HG02973 (cell line): ENCODE data around the gene RAP1GAP2.
"Not testable (repeated sequence)": the region's sequence is repeated elsewhere in the genome, so short reads cannot be mapped to it uniquely, and the experiment has no call there.

Source experiments
- ATAC-seq: cut with Tn5 transposase; IDR thresholded peaks from one replicate; pipeline ENCODE4 v1.9.1; 2021; ENCODE audit warnings: moderate library complexity; ENCODE audit not compliant: unreplicated experiment

Gene RAP1GAP2

GRCh38 chr17:2796164-2797125 is at the start of gene RAP1GAP2:
TSS of gene RAP1GAP2 (plus strand) at chr17:2796438. CDS start at chr17:2796528, 90 bp downstream.
- ATAC-seq = no peak

- ATAC-seq = no peak
Observed at GRCh38 chr17:2749058-2749783, 47.0 kb upstream of the RAP1GAP2 start, which contains the start of gene CCDC92B. TSS of gene CCDC92B (minus strand) at chr17:2749652. CDS start at chr17:2735145, 14,507 bp downstream.

- no peak for ATAC-seq
Observed at GRCh38 chr17:2749784-2750181, 46.5 kb upstream of the RAP1GAP2 start.

GRCh38 chr17:2750721-2751120 is 45.5 kb upstream of the RAP1GAP2 start:
- ATAC-seq = no peak

- ATAC-seq = no peak
Observed at GRCh38 chr17:2751491-2751890, 44.7 kb upstream of the RAP1GAP2 start.

- no peak for ATAC-seq
Observed at GRCh38 chr17:2755891-2756724, 40.1 kb upstream of the RAP1GAP2 start.

- ATAC-seq = no peak
Observed at GRCh38 chr17:2758870-2759269, 37.4 kb upstream of the RAP1GAP2 start.

- ATAC-seq = no peak
Observed at GRCh38 chr17:2770129-2770528, 26.1 kb upstream of the RAP1GAP2 start.

GRCh38 chr17:2775206-2775605 is 21.0 kb upstream of the RAP1GAP2 start:
- ATAC-seq = no peak

GRCh38 chr17:2776589-2777241 is 19.5 kb upstream of the RAP1GAP2 start:
- no peak for ATAC-seq

- no peak for ATAC-seq
Observed at GRCh38 chr17:2777242-2777867, 18.9 kb upstream of the RAP1GAP2 start.

- ATAC-seq = no peak
Observed at GRCh38 chr17:2778489-2778888, 17.7 kb upstream of the RAP1GAP2 start.

- ATAC-seq = no peak
Observed at GRCh38 chr17:2779545-2779944, 16.7 kb upstream of the RAP1GAP2 start.

GRCh38 chr17:2780256-2780655 is 16.0 kb upstream of the RAP1GAP2 start:
- ATAC-seq = no peak

GRCh38 chr17:2780931-2781454 is 15.2 kb upstream of the RAP1GAP2 start:
- ATAC-seq = no peak

GRCh38 chr17:2781598-2781997 is 14.6 kb upstream of the RAP1GAP2 start:
- not testable (repeated sequence) for ATAC-seq

- no peak for ATAC-seq
Observed at GRCh38 chr17:2782055-2782454, 14.2 kb upstream of the RAP1GAP2 start.

- ATAC-seq = no peak
Observed at GRCh38 chr17:2783310-2784030, 12.8 kb upstream of the RAP1GAP2 start.

GRCh38 chr17:2784864-2785263 is 11.4 kb upstream of the RAP1GAP2 start:
- no peak for ATAC-seq
